PC-9 (cell line): ENCODE results near the gene CTIF.

Source experiments
- EZH2 ChIP-seq: fragments of 200-600 bp; sonication (generic); IDR thresholded peaks from 2 replicates; pipeline ENCODE4 v1.8.0; 2017; ENCODE audit warnings: antibody characterized with exemption, low read depth
- TF ChIP-seq, protein P1 (sequence below): fragments of 200-600 bp; sonication (generic); conservative IDR thresholded peaks from 2 replicates; pipeline ENCODE4 v1.6.1; 2017; ENCODE audit warnings: mixed run types, antibody characterized with exemption, mild to moderate bottlenecking, moderate library complexity

DNA sequence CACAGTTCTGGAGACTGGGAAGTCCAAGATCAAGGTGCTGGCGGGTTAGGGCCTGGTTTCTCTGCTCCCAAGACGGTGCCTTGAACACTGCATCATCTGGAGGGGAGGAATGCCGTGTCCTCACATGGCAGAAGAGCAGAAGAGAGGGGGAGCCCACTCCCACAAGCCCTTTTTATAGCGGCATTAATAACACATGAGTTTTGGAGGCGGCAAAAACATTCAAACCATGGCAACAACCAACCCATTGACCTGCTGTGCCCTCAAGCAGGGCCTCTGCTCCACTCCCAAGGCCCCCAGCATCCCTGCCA is 349.9 kb downstream of the CTIF start:
- TF ChIP-seq, protein P1, sequence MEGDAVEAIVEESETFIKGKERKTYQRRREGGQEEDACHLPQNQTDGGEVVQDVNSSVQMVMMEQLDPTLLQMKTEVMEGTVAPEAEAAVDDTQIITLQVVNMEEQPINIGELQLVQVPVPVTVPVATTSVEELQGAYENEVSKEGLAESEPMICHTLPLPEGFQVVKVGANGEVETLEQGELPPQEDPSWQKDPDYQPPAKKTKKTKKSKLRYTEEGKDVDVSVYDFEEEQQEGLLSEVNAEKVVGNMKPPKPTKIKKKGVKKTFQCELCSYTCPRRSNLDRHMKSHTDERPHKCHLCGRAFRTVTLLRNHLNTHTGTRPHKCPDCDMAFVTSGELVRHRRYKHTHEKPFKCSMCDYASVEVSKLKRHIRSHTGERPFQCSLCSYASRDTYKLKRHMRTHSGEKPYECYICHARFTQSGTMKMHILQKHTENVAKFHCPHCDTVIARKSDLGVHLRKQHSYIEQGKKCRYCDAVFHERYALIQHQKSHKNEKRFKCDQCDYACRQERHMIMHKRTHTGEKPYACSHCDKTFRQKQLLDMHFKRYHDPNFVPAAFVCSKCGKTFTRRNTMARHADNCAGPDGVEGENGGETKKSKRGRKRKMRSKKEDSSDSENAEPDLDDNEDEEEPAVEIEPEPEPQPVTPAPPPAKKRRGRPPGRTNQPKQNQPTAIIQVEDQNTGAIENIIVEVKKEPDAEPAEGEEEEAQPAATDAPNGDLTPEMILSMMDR, result no peak
- no peak for TF ChIP-seq EZH2
